SK-N-MC (cell line): ENCODE measurements around the gene CTBP2.

Experiments
- DNase-seq: peaks from one replicate; pipeline ENCODE4 v3.0.0-alpha.2; 2011; ENCODE audit warnings: low read depth, low spot score
- H3K27ac ChIP-seq: fragments of 200-600 bp; sonication (generic); 2 replicates; pipeline ENCODE4 v1.5.1; 2016; ENCODE audit warnings: mixed run types
- H3K36me3 ChIP-seq: fragments of 200-600 bp; sonication (generic); 2 replicates; pipeline ENCODE4 v1.6.1; 2017; ENCODE audit warnings: antibody characterized with exemption, low read length, mixed read lengths; ENCODE audit not compliant: insufficient read depth
- H3K4me3 ChIP-seq: fragments of 200-600 bp; sonication (generic); 2 replicates; pipeline ENCODE4 v1.5.1; 2016
- H3K9ac ChIP-seq: fragments of 200-600 bp; sonication (generic); 2 replicates; pipeline ENCODE4 v1.8.0; 2017; ENCODE audit warnings: mixed run types, mixed read lengths; ENCODE audit not compliant: insufficient read length
- H3K9me3 ChIP-seq: fragments of 200-600 bp; sonication (generic); 2 replicates; pipeline ENCODE4 v1.6.1; 2017; ENCODE audit warnings: low read depth, mild to moderate bottlenecking, antibody characterized with exemption, low read length, moderate library complexity, mixed read lengths
- EZH2 ChIP-seq: fragments of 200-600 bp; sonication (generic); IDR thresholded peaks from one replicate; pipeline ENCODE4 v1.6.1; 2017; ENCODE audit warnings: antibody characterized with exemption
- FOXP2 ChIP-seq: optimal IDR thresholded peaks from 2 replicates; pipeline ENCODE3; 2011; ENCODE audit warnings: mild to moderate bottlenecking, moderate library complexity; ENCODE audit not compliant: insufficient read depth; ENCODE audit errors: extremely low read length, control extremely low read depth
- POLR2AphosphoS5 ChIP-seq: IDR thresholded peaks from 2 replicates; pipeline ENCODE4 v1.6.1; 2012; ENCODE audit warnings: mild to moderate bottlenecking, low read depth, low read length, borderline replicate concordance

CTBP2 gene

GRCh38 chr10:125159932-125160855 lies at the start of gene CTBP2:
Gene CTBP2 (minus strand): TSS chr10:125160563.
- Histone ChIP-seq H3K4me3 (peak within 1 kb of the TSS; percentile 77), H3K9me3 (no peaks in the 10 kb centered on the region), H3K36me3 (no peaks in the 10 kb centered on the region), H3K27ac (peak within 1 kb of the TSS; percentile 81), H3K9ac (peak within 1 kb of the TSS; percentile 64)
- DNase-seq, result no peak
- no peak for TF ChIP-seq FOXP2
- TF ChIP-seq POLR2AphosphoS5, result no peak
- no peak for TF ChIP-seq EZH2

GRCh38 chr10:125209591-125210355 lies 49.4 kb upstream of the CTBP2 start:
- Histone ChIP-seq H3K27ac (no peak overlapping the region), H3K9ac (no peak overlapping the region), H3K36me3 (no peaks in the 10 kb centered on the region), H3K4me3 (peak overlapping the region; percentile 40), H3K9me3 (no peaks in the 10 kb centered on the region)
- no peak for DNase-seq
- TF ChIP-seq FOXP2, result no peak
- TF ChIP-seq POLR2AphosphoS5, result no peak
- no peak for TF ChIP-seq EZH2

- Histone ChIP-seq H3K36me3 (no peaks in the 10 kb centered on the region), H3K9me3 (no peaks in the 10 kb centered on the region), H3K27ac (no peak overlapping the region), H3K9ac (no peak overlapping the region), H3K4me3 (peak overlapping the region; percentile 40)
- TF ChIP-seq FOXP2, result no peak
- TF ChIP-seq POLR2AphosphoS5, result no peak
- TF ChIP-seq EZH2, result no peak
- DNase-seq, result no peak
Observed at GRCh38 chr10:125208854-125209565, 48.6 kb upstream of the CTBP2 start.

- Histone ChIP-seq H3K27ac (no peak overlapping the region), H3K9me3 (no peaks in the 10 kb centered on the region), H3K9ac (no peak overlapping the region), H3K4me3 (no peak overlapping the region), H3K36me3 (no peaks in the 10 kb centered on the region)
- TF ChIP-seq FOXP2 (no peak), POLR2AphosphoS5 (no peak), EZH2 (no peak)
- DNase-seq, result no peak
Observed at GRCh38 chr10:125206623-125207022, 46.3 kb upstream of the CTBP2 start.

- no peak overlapping the region for H3K27ac ChIP-seq
- H3K36me3 ChIP-seq, result no peaks in the 10 kb centered on the region
- H3K4me3 ChIP-seq, result no peak overlapping the region
- TF ChIP-seq POLR2AphosphoS5 (no peak), FOXP2 (no peak), EZH2 (no peak)
- no peak overlapping the region for H3K9ac ChIP-seq
- H3K9me3 ChIP-seq, result no peaks in the 10 kb centered on the region
- DNase-seq, result no peak
Observed at GRCh38 chr10:125205431-125205830, 45.1 kb upstream of the CTBP2 start.

GRCh38 chr10:125204400-125204799 lies 44.0 kb upstream of the CTBP2 start:
- H3K9ac ChIP-seq, result no peak overlapping the region
- no peak overlapping the region for H3K4me3 ChIP-seq
- no peaks in the 10 kb centered on the region for H3K9me3 ChIP-seq
- DNase-seq, result no peak
- TF ChIP-seq EZH2 (no peak), POLR2AphosphoS5 (no peak), FOXP2 (no peak)
- H3K27ac ChIP-seq, result no peak overlapping the region
- no peaks in the 10 kb centered on the region for H3K36me3 ChIP-seq

- TF ChIP-seq EZH2 (no peak), POLR2AphosphoS5 (no peak), FOXP2 (no peak)
- Histone ChIP-seq H3K9ac (no peak overlapping the region), H3K36me3 (no peaks in the 10 kb centered on the region), H3K4me3 (no peak overlapping the region), H3K9me3 (no peaks in the 10 kb centered on the region), H3K27ac (no peak overlapping the region)
- DNase-seq, result no peak
Observed at GRCh38 chr10:125203186-125203800, 42.9 kb upstream of the CTBP2 start.
